Activated B cell treated with CpG ODN at 0.5 μM for 24 hours (primary cell): ENCODE measurements around the gene NT5C3A. TPM values are rescaled to one million over a fixed set of nuclear protein-coding genes. Genes with fewer than 3 reads are reported as not detected.

Experiments used
- ATAC-seq: fragments of 200-7000 bp; cut with Tn5 transposase; one replicate; pipeline ENCODE4 v1.10.0; 2021; ENCODE audit warnings: low read depth, mild to moderate bottlenecking, moderate library complexity
- CTCF ChIA-PET: fragments of 350-600 bp; sonication (Branson Sonifier 250); formaldehyde crosslinking; loops from one replicate; lab custom pipeline; 2021; ENCODE audit warnings: antibody characterized with exemption; lab: Charles Lee
- POLR2A ChIA-PET: fragments of 350-600 bp; sonication (Branson Sonifier 250); formaldehyde crosslinking; loops from one replicate; lab custom pipeline; 2021; ENCODE audit warnings: antibody characterized with exemption; lab: Charles Lee
- DNase-seq: peaks from one replicate; pipeline ENCODE4 v3.0.0; 2022
- H3K27ac Mint-ChIP-seq: one replicate; pipeline ENCODE4 v1.8.0; 2020; ENCODE audit warnings: mixed read lengths
- H3K27me3 Mint-ChIP-seq: one replicate; pipeline ENCODE4 v1.8.0; 2021; ENCODE audit warnings: mixed read lengths
- H3K36me3 Mint-ChIP-seq: one replicate; pipeline ENCODE4 v1.8.0; 2021; ENCODE audit warnings: low read depth, mixed read lengths
- H3K4me1 Mint-ChIP-seq: one replicate; pipeline ENCODE4 v1.8.0; 2021; ENCODE audit warnings: mixed read lengths
- H3K4me3 Mint-ChIP-seq: one replicate; pipeline ENCODE4 v1.8.0; 2020; ENCODE audit warnings: mild to moderate bottlenecking, mixed read lengths
- H3K9me3 Mint-ChIP-seq: one replicate; pipeline ENCODE4 v1.8.0; 2020; ENCODE audit warnings: mixed read lengths
- intact Hi-C: fragments of 100-400 bp; cut with micrococcal nuclease; formaldehyde crosslinking; loops from one replicate; pipeline ENCODE4 v1.15.1; 2024
- total RNA-seq: library from RNA; stranded (reverse); gene quantifications from 2 replicates; pipeline ENCODE4 v1.2.3, GENCODE V29; 2022
- TF ChIP-seq, protein P1 (sequence below): fragments of 200-600 bp; IDR thresholded peaks from one replicate; pipeline ENCODE4 v1.8.0; 2022; ENCODE audit warnings: antibody characterized with exemption, mild to moderate bottlenecking

Gene NT5C3A
- total RNA-seq, 1 donor from 2014 or later, result 40.7 TPM

GRCh38 chr7:33044401-33044718 lies 18.2 kb downstream of the NT5C3A start:
- no peak overlapping the region for H3K27ac Mint-ChIP-seq
- H3K36me3 Mint-ChIP-seq, result no peaks in the 10 kb centered on the region
- ChIA-PET CTCF (interaction anchor here (1.4 kb wide), 1 partner anchor 198 kb away, joined by 3 read pairs; no protein-coding TSS in a partner anchor), POLR2A (interaction anchor here (0.8 kb wide), 1 partner anchor 17 kb away, joined by 3 read pairs; no protein-coding TSS in a partner anchor)
- intact Hi-C loops, result no loop called here
- no peak overlapping the region for H3K4me3 Mint-ChIP-seq
- TF ChIP-seq, protein P1, sequence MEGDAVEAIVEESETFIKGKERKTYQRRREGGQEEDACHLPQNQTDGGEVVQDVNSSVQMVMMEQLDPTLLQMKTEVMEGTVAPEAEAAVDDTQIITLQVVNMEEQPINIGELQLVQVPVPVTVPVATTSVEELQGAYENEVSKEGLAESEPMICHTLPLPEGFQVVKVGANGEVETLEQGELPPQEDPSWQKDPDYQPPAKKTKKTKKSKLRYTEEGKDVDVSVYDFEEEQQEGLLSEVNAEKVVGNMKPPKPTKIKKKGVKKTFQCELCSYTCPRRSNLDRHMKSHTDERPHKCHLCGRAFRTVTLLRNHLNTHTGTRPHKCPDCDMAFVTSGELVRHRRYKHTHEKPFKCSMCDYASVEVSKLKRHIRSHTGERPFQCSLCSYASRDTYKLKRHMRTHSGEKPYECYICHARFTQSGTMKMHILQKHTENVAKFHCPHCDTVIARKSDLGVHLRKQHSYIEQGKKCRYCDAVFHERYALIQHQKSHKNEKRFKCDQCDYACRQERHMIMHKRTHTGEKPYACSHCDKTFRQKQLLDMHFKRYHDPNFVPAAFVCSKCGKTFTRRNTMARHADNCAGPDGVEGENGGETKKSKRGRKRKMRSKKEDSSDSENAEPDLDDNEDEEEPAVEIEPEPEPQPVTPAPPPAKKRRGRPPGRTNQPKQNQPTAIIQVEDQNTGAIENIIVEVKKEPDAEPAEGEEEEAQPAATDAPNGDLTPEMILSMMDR, result no peak
- no peaks in the 10 kb centered on the region for H3K9me3 Mint-ChIP-seq
- no peaks in the 10 kb centered on the region for H3K27me3 Mint-ChIP-seq
- DNase-seq (no peak), ATAC-seq (no peak)
- H3K4me1 Mint-ChIP-seq, result peaks cover 67% of the 10 kb centered on the region

GRCh38 chr7:33043501-33044400 lies 18.8 kb downstream of the NT5C3A start:
- POLR2A ChIA-PET, result interaction anchor here (0.8 kb wide), 1 partner anchor 18 kb away, joined by 3 read pairs; no protein-coding TSS in a partner anchor
- intact Hi-C loops, result no loop called here

GRCh38 chr7:33041631-33042428 lies 20.7 kb downstream of the NT5C3A start:
- DNase-seq, result no peak
- CTCF ChIA-PET, result interaction anchor here (3.2 kb wide), 1 partner anchor 195 kb away, joined by 16 read pairs; no protein-coding TSS in a partner anchor
- peaks cover 74% of the 10 kb centered on the region for H3K4me1 Mint-ChIP-seq
- ATAC-seq, result no peak
- H3K36me3 Mint-ChIP-seq, result no peaks in the 10 kb centered on the region
- H3K27ac Mint-ChIP-seq, result no peak overlapping the region
- TF ChIP-seq, protein P1, result no peak
- no peaks in the 10 kb centered on the region for H3K27me3 Mint-ChIP-seq
- POLR2A ChIA-PET, result interaction anchor here (3.0 kb wide), 2 partner anchors 20 to 66 kb away, joined by 14 to 36 read pairs; partner anchors contain the start of genes NT5C3A and RP9
- H3K9me3 Mint-ChIP-seq, result no peaks in the 10 kb centered on the region
- H3K4me3 Mint-ChIP-seq, result no peak overlapping the region
- intact Hi-C loops, result no loop called here

More at GRCh38 chr7:33043501-33044400, 18.8 kb downstream of the NT5C3A start:
- ATAC-seq (no peak), DNase-seq (no peak)
- Mint-ChIP-seq H3K27ac (peak overlapping the region; percentile 38), H3K9me3 (no peaks in the 10 kb centered on the region), H3K27me3 (no peaks in the 10 kb centered on the region), H3K36me3 (no peaks in the 10 kb centered on the region), H3K4me3 (no peak overlapping the region), H3K4me1 (peaks cover 68% of the 10 kb centered on the region)
- TF ChIP-seq, protein P1, result no peak
- CTCF ChIA-PET, result interaction anchor here (1.4 to 1.7 kb wide), 2 partner anchors 197 to 243 kb away, joined by 3 to 4 read pairs; no protein-coding TSS in a partner anchor

GRCh38 chr7:33040803-33041516 lies 21.6 kb downstream of the NT5C3A start:
- Mint-ChIP-seq H3K36me3 (no peaks in the 10 kb centered on the region), H3K27me3 (no peaks in the 10 kb centered on the region), H3K4me3 (peak overlapping the region; percentile 79), H3K27ac (peak overlapping the region; percentile 81), H3K9me3 (no peaks in the 10 kb centered on the region), H3K4me1 (peaks cover 75% of the 10 kb centered on the region)
- intact Hi-C loops, result loop anchor here (1.0 kb wide), 3 partner anchors 9 to 149 kb away; no protein-coding TSS in a partner anchor
- CTCF ChIA-PET, result interaction anchor here (1.4 to 3.2 kb wide), 4 partner anchors 8 to 194 kb away, joined by 4 to 17 read pairs (median 10); partner anchors contain the start of gene RP9
- ATAC-seq (peak; percentile 98), DNase-seq (no peak)
- TF ChIP-seq, protein P1, result no peak
- POLR2A ChIA-PET, result interaction anchor here (0.5 to 3.0 kb wide), 11 partner anchors 9 to 194 kb away, joined by 3 to 36 read pairs (median 6); partner anchors contain the start of genes KBTBD2, NT5C3A and RP9
